HG03103 (cell line): ENCODE results near the gene PDLIM4.

Source experiments
- ATAC-seq: cut with Tn5 transposase; IDR thresholded peaks from one replicate; pipeline ENCODE4 v1.9.1; 2021; ENCODE audit warnings: low read depth; ENCODE audit not compliant: unreplicated experiment

Gene PDLIM4

GRCh38 chr5:132301344-132302271 is 44.1 kb downstream of the PDLIM4 start:
- no peak for ATAC-seq

GRCh38 chr5:132302413-132302812 is 44.9 kb downstream of the PDLIM4 start:
- no peak for ATAC-seq

- no peak for ATAC-seq
Observed at GRCh38 chr5:132303589-132303988, 46.1 kb downstream of the PDLIM4 start.

GRCh38 chr5:132305420-132305819 is 47.9 kb downstream of the PDLIM4 start:
- ATAC-seq = no peak

GRCh38 chr5:132308701-132309100 is 51.2 kb downstream of the PDLIM4 start:
- ATAC-seq = no peak

- ATAC-seq = no peak
Observed at GRCh38 chr5:132309679-132310078, 52.2 kb downstream of the PDLIM4 start.

- ATAC-seq = no peak
Observed at GRCh38 chr5:132310141-132310834, 52.8 kb downstream of the PDLIM4 start.

- no peak for ATAC-seq
Observed at GRCh38 chr5:132313366-132313765, 55.9 kb downstream of the PDLIM4 start.

GRCh38 chr5:132313961-132314432 is 56.5 kb downstream of the PDLIM4 start:
- no peak for ATAC-seq

- no peak for ATAC-seq
Observed at GRCh38 chr5:132315529-132316067, 58.1 kb downstream of the PDLIM4 start.

- no peak for ATAC-seq
Observed at GRCh38 chr5:132319975-132320374, 62.5 kb downstream of the PDLIM4 start.

GRCh38 chr5:132321109-132321721 is 63.7 kb downstream of the PDLIM4 start:
- no peak for ATAC-seq

GRCh38 chr5:132322266-132322665 is 64.8 kb downstream of the PDLIM4 start:
- no peak for ATAC-seq
